Progenitor cell of endocrine pancreas (in vitro differentiated cells): Measurements from ENCODE around the gene GP5. TPM values are rescaled to one million over a fixed set of nuclear protein-coding genes. Genes with fewer than 3 reads are reported as not detected.

Source experiments
- DNase-seq: peaks from one replicate; pipeline ENCODE4 v3.0.0; 2021; ENCODE audit warnings: low spot score; ENCODE audit not compliant: unreplicated experiment
- H3K27ac Mint-ChIP-seq: 2 replicates; pipeline ENCODE4 v1.8.0; 2021; ENCODE audit warnings: mild to moderate bottlenecking, moderate library complexity, mixed read lengths
- H3K27me3 Mint-ChIP-seq: 2 replicates; pipeline ENCODE4 v1.8.0; 2021; ENCODE audit warnings: mixed read lengths
- H3K36me3 Mint-ChIP-seq: 2 replicates; pipeline ENCODE4 v1.8.0; 2022; ENCODE audit warnings: mixed read lengths; ENCODE audit not compliant: insufficient read depth
- H3K4me1 Mint-ChIP-seq: 2 replicates; pipeline ENCODE4 v1.8.0; 2021; ENCODE audit warnings: low read depth, mixed read lengths
- H3K4me3 Mint-ChIP-seq: 2 replicates; pipeline ENCODE4 v1.8.0; 2021; ENCODE audit warnings: low read depth, mild to moderate bottlenecking, moderate library complexity, mixed read lengths
- H3K9me3 Mint-ChIP-seq: 2 replicates; pipeline ENCODE4 v1.8.0; 2021; ENCODE audit warnings: low read depth, mixed read lengths
- CTCF ChIP-seq: fragments of 200-600 bp; sonication (generic); IDR thresholded peaks from one replicate; pipeline ENCODE4 v1.5.0; 2021; ENCODE audit warnings: antibody characterized with exemption, mild to moderate bottlenecking; ENCODE audit not compliant: unreplicated experiment
- total RNA-seq: library from RNA; stranded (reverse); gene quantifications from 2 replicates; pipeline ENCODE4 v1.2.1, GENCODE V29; 2021

GP5 gene
- total RNA-seq, 1 donor from 2014 or later, result 0.24 TPM

GRCh38 chr3:194354315-194354714 lies 44.8 kb downstream of the GP5 start:
- no peak overlapping the region for H3K4me3 Mint-ChIP-seq
- DNase-seq, result no peak
- no peaks in the 10 kb centered on the region for H3K4me1 Mint-ChIP-seq
- no peaks in the 10 kb centered on the region for H3K9me3 Mint-ChIP-seq
- H3K27me3 Mint-ChIP-seq, result peaks cover 18% of the 10 kb centered on the region
- no peaks in the 10 kb centered on the region for H3K36me3 Mint-ChIP-seq
- H3K27ac Mint-ChIP-seq, result no peak overlapping the region
- TF ChIP-seq CTCF, result no peak

GRCh38 chr3:194352667-194353246 lies 46.3 kb downstream of the GP5 start:
- H3K36me3 Mint-ChIP-seq, result no peaks in the 10 kb centered on the region
- no peak overlapping the region for H3K27ac Mint-ChIP-seq
- peaks cover 11% of the 10 kb centered on the region for H3K27me3 Mint-ChIP-seq
- no peaks in the 10 kb centered on the region for H3K9me3 Mint-ChIP-seq
- DNase-seq, result no peak
- H3K4me3 Mint-ChIP-seq, result no peak overlapping the region
- TF ChIP-seq CTCF, result no peak
- H3K4me1 Mint-ChIP-seq, result no peaks in the 10 kb centered on the region

GRCh38 chr3:194351952-194352536 lies 47.0 kb downstream of the GP5 start:
- TF ChIP-seq CTCF, result no peak
- H3K9me3 Mint-ChIP-seq, result no peaks in the 10 kb centered on the region

GRCh38 chr3:194351080-194351672 lies 47.9 kb downstream of the GP5 start, which contains the start of gene CPN2:
TSS of gene CPN2 (minus strand) at chr3:194351328. CDS start at chr3:194342702, 8,626 bp downstream.
- Mint-ChIP-seq H3K4me1 (no peaks in the 10 kb centered on the region), H3K9me3 (no peaks in the 10 kb centered on the region), H3K36me3 (no peaks in the 10 kb centered on the region), H3K27me3 (peaks cover 8% of the 10 kb centered on the region), H3K27ac (no peak within 1 kb of the TSS), H3K4me3 (no peak within 1 kb of the TSS)
- no peak for TF ChIP-seq CTCF
- no peak for DNase-seq

More at GRCh38 chr3:194351952-194352536, 47.0 kb downstream of the GP5 start:
- Mint-ChIP-seq H3K36me3 (no peaks in the 10 kb centered on the region), H3K4me1 (no peaks in the 10 kb centered on the region), H3K27ac (no peak overlapping the region), H3K4me3 (no peak overlapping the region), H3K27me3 (peaks cover 10% of the 10 kb centered on the region)
- DNase-seq, result no peak

GRCh38 chr3:194350726-194351071 lies 48.4 kb downstream of the GP5 start:
- Mint-ChIP-seq H3K4me1 (no peaks in the 10 kb centered on the region), H3K9me3 (no peaks in the 10 kb centered on the region), H3K27ac (no peak overlapping the region), H3K4me3 (no peak overlapping the region), H3K36me3 (no peaks in the 10 kb centered on the region), H3K27me3 (peaks cover 6% of the 10 kb centered on the region)
- DNase-seq, result no peak
- no peak for TF ChIP-seq CTCF
